Gastroesophageal sphincter (tissue), 3 donors: ENCODE data around the gene FAM168A.

Experiments
- CTCF ChIP-seq, 4 experiments: fragments of 200-600 bp in 2 of 4; fragments of 450-650 bp in 2 of 4; sonication (generic) in 1 of 4; IDR thresholded peaks; one replicate each; pipeline ENCODE4 v1.5.1; 2017 to 2019; ENCODE audit warnings: antibody characterized with exemption in 4 of 4, mild to moderate bottlenecking in 2 of 4, moderate library complexity in 2 of 4
- EP300 ChIP-seq: sonication (generic); formaldehyde crosslinking; IDR thresholded peaks from one replicate; pipeline ENCODE4 v1.6.1; 2017; ENCODE audit warnings: antibody characterized with exemption, mild to moderate bottlenecking
- POLR2A ChIP-seq, 2 donors: fragments of 450-650 bp; IDR thresholded peaks; one replicate each; pipeline ENCODE4 v1.6.1; 2017; ENCODE audit warnings: antibody characterized with exemption in 2 of 2, mild to moderate bottlenecking in 2 of 2, moderate library complexity in 1 of 2
- POLR2AphosphoS5 ChIP-seq: sonication (generic); formaldehyde crosslinking; IDR thresholded peaks from one replicate; pipeline ENCODE4 v1.6.1; 2017; ENCODE audit warnings: antibody characterized with exemption

GRCh38 chr11:73420136-73420535 lies 177.8 kb downstream of the FAM168A start:
- TF ChIP-seq CTCF (IDR thresholded peaks at IDR 0.05) (no peak), EP300 (no peak), POLR2A (IDR thresholded peaks at IDR 0.05) (no peak), POLR2AphosphoS5 (no peak)
